Testis (tissue), 2 donors: ENCODE results near the gene LRP1.

Experiments used
- CTCF ChIP-seq, 3 experiments: fragments of 450-650 bp in 2 of 3; fragments of 200-600 bp in 1 of 3; sonication (generic) in 1 of 3; IDR thresholded peaks; one replicate each; pipeline ENCODE4 v1.5.1; 2016 to 2019; ENCODE audit warnings: antibody characterized with exemption in 3 of 3, mild to moderate bottlenecking in 2 of 3, moderate library complexity in 1 of 3
- POLR2A ChIP-seq: fragments of 450-650 bp; IDR thresholded peaks from one replicate; pipeline ENCODE4 v1.6.1; 2017; ENCODE audit warnings: antibody characterized with exemption, mild to moderate bottlenecking, moderate library complexity

GRCh38 chr12:57223191-57224165 is 95.2 kb downstream of the LRP1 start:
- TF ChIP-seq CTCF (IDR thresholded peaks at IDR 0.05): no peak
- TF ChIP-seq POLR2A: no peak
